Bronchus fibroblast of lung (primary cell): ENCODE data around the gene FBLN5. TPM values are rescaled to one million over a fixed set of nuclear protein-coding genes. Genes with fewer than 3 reads are reported as not detected.

Experiments used
- total RNA-seq: library from RNA; depleted of rRNA; stranded (reverse); fragments of >200 nt; gene quantifications from 2 replicates; pipeline ENCODE4 v1.2.3, GENCODE V29; 2015

Gene FBLN5
- 138 and 153 TPM in 2 replicates for total RNA-seq

GRCh38 chr14:91947475-91948184 lies at the start of gene FBLN5:
FBLN5 (minus strand) TSS chr14:91947694; CDS start chr14:91947229, 465 bp downstream.

GRCh38 chr14:91867316-91867988 lies 80.0 kb downstream of the FBLN5 start, which contains the start of gene TC2N:
TC2N (minus strand) TSS chr14:91867536; CDS start chr14:91813769, 53,767 bp downstream.

Other genes starting within 250 kb of the FBLN5 start
- gene CATSPERB, start 215.6 kb downstream of the FBLN5 start, total RNA-seq, result not detected in 2 replicates
- gene TC2N, start 80.2 kb downstream of the FBLN5 start, total RNA-seq, result under 0.01 TPM in 1 of 2 replicates, not detected in the other
- 8.5 and 12.6 TPM in 2 replicates for gene TRIP11, start 92.4 kb upstream of the FBLN5 start, total RNA-seq
- gene ATXN3, start 158.9 kb upstream of the FBLN5 start, total RNA-seq, result 4.6 and 17.0 TPM in 2 replicates
- 158 and 241 TPM in 2 replicates for gene NDUFB1, start 174.0 kb upstream of the FBLN5 start, total RNA-seq
- gene CPSF2, start 174.3 kb upstream of the FBLN5 start, total RNA-seq, result 31.7 and 44.7 TPM in 2 replicates